GM23338 (cell line): ENCODE measurements around the gene LBX1. TPM values are rescaled to one million over a fixed set of nuclear protein-coding genes. Genes with fewer than 3 reads are reported as not detected.

Experiments used
- ATAC-seq: fragments of 200-7000 bp; cut with Tn5 transposase; 3 replicates; pipeline ENCODE4 v1.9.1; 2020
- DNase-seq: peaks from one replicate; pipeline ENCODE4 v3.0.0-alpha.2; 2015; ENCODE audit warnings: low spot score
- H2AFZ ChIP-seq: fragments of 200-600 bp; sonication (generic); 2 replicates; pipeline ENCODE4 v1.8.0; 2016; ENCODE audit warnings: antibody characterized with exemption, mild to moderate bottlenecking, moderate library complexity
- H3F3A ChIP-seq: fragments of 200-600 bp; sonication (generic); replicated peaks from 2 replicates; pipeline ENCODE4 v1.8.0; 2017; ENCODE audit warnings: antibody characterized with exemption, mixed run types, low read depth
- H3K27ac ChIP-seq: fragments of 200-600 bp; sonication (generic); 2 replicates; pipeline ENCODE4 v1.6.1; 2016; ENCODE audit warnings: low read depth
- H3K27me3 ChIP-seq: fragments of 200-600 bp; sonication (generic); 2 replicates; pipeline ENCODE4 v1.8.0; 2016; ENCODE audit warnings: mild to moderate bottlenecking, mixed run types, moderate library complexity; ENCODE audit not compliant: insufficient read depth
- H3K36me3 ChIP-seq: fragments of 200-600 bp; sonication (generic); 2 replicates; pipeline ENCODE4 v1.8.0; 2016; ENCODE audit warnings: mild to moderate bottlenecking; ENCODE audit not compliant: insufficient read depth
- H3K4me1 ChIP-seq: fragments of 200-600 bp; sonication (generic); 2 replicates; pipeline ENCODE4 v1.8.0; 2016; ENCODE audit warnings: mild to moderate bottlenecking, moderate library complexity; ENCODE audit not compliant: insufficient read depth
- H3K4me2 ChIP-seq: fragments of 200-600 bp; sonication (generic); 2 replicates; pipeline ENCODE4 v1.7.1; 2017; ENCODE audit warnings: mixed run types
- H3K4me3 ChIP-seq: fragments of 200-600 bp; sonication (generic); 2 replicates; pipeline ENCODE4 v1.6.1; 2016; ENCODE audit warnings: mixed run types
- H3K79me2 ChIP-seq: fragments of 200-600 bp; sonication (generic); replicated peaks from 2 replicates; pipeline ENCODE4 v1.8.0; 2017; ENCODE audit warnings: mild to moderate bottlenecking; ENCODE audit not compliant: insufficient read depth
- H3K9me2 ChIP-seq: fragments of 200-600 bp; sonication (generic); 2 replicates; pipeline ENCODE4 v1.8.0; 2017; ENCODE audit not compliant: insufficient read depth
- H4K20me1 ChIP-seq: fragments of 200-600 bp; sonication (generic); replicated peaks from 2 replicates; pipeline ENCODE4 v1.8.0; 2017; ENCODE audit warnings: mild to moderate bottlenecking; ENCODE audit not compliant: insufficient read depth
- H3K27ac Mint-ChIP-seq: 2 replicates; pipeline ENCODE4 v1.8.0; 2020; ENCODE audit warnings: inconsistent platforms, mild to moderate bottlenecking, moderate library complexity, mixed read lengths
- H3K27me3 Mint-ChIP-seq: 3 replicates; pipeline ENCODE4 v1.8.0; 2022; ENCODE audit warnings: low read depth, mild to moderate bottlenecking, moderate library complexity, mixed read lengths, inconsistent platforms; ENCODE audit not compliant: insufficient read depth, poor library complexity
- H3K36me3 Mint-ChIP-seq: 3 replicates; pipeline ENCODE4 v1.8.0; 2021; ENCODE audit warnings: low read depth, mild to moderate bottlenecking, inconsistent platforms, moderate library complexity, mixed read lengths
- H3K4me1 Mint-ChIP-seq: 3 replicates; pipeline ENCODE4 v1.8.0; 2020; ENCODE audit warnings: mild to moderate bottlenecking, inconsistent platforms, mixed read lengths
- H3K4me3 Mint-ChIP-seq: 3 replicates; pipeline ENCODE4 v1.8.0; 2021; ENCODE audit warnings: moderate library complexity, mild to moderate bottlenecking, inconsistent platforms, mixed read lengths
- H3K9me3 Mint-ChIP-seq: 3 replicates; pipeline ENCODE4 v1.8.0; 2020; ENCODE audit warnings: moderate library complexity, mild to moderate bottlenecking, inconsistent platforms, mixed read lengths
- CREB1 ChIP-seq: fragments of 250-450 bp; sonication (Bioruptor Pico); IDR thresholded peaks from 2 replicates; pipeline ENCODE4 v1.5.0; 2020; ENCODE audit warnings: low read depth, mild to moderate bottlenecking, moderate library complexity
- CTCF ChIP-seq, 2 experiments: fragments of 200-600 bp in 1 of 2; sonication (generic) in 1 of 2; conservative IDR thresholded peaks; 2 replicates each; pipeline versions ENCODE4 v1.5.1 to v1.6.1; 2016 to 2017; ENCODE audit warnings: antibody characterized with exemption in 2 of 2, low read depth in 2 of 2, mild to moderate bottlenecking in 2 of 2, moderate library complexity in 1 of 2
- ETS1 ChIP-seq: IDR thresholded peaks from 2 replicates; pipeline ENCODE4 v1.6.1; 2016; ENCODE audit warnings: antibody characterized with exemption
- EZH2 ChIP-seq: fragments of 200-600 bp; sonication (generic); IDR thresholded peaks from one replicate; pipeline ENCODE4 v1.8.0; 2017; ENCODE audit warnings: antibody characterized with exemption, mild to moderate bottlenecking, low read depth; ENCODE audit not compliant: unreplicated experiment
- EZH2phosphoT487 ChIP-seq: fragments of 200-600 bp; sonication (generic); IDR thresholded peaks from one replicate; pipeline ENCODE4 v1.8.1; 2018; ENCODE audit warnings: antibody characterized with exemption; ENCODE audit not compliant: unreplicated experiment
- JUNB ChIP-seq: IDR thresholded peaks from one replicate; pipeline ENCODE4 v1.6.1; 2016; ENCODE audit warnings: antibody characterized with exemption; ENCODE audit not compliant: unreplicated experiment
- NANOG ChIP-seq: IDR thresholded peaks from 2 replicates; pipeline ENCODE4 v1.6.1; 2016; ENCODE audit warnings: antibody characterized with exemption, borderline replicate concordance
- POLR2AphosphoS5 ChIP-seq: IDR thresholded peaks from 2 replicates; pipeline ENCODE4 v1.6.1; 2016; ENCODE audit warnings: antibody characterized with exemption, low read depth
- STAT1 ChIP-seq: IDR thresholded peaks from one replicate; pipeline ENCODE4 v1.6.1; 2016; ENCODE audit warnings: antibody characterized with exemption; ENCODE audit not compliant: unreplicated experiment
- ZNF114 ChIP-seq: fragments of 250-450 bp; sonication (Bioruptor Pico); IDR thresholded peaks from 2 replicates; pipeline ENCODE4 v1.5.0; 2020; ENCODE audit warnings: mild to moderate bottlenecking, moderate library complexity
- ZNF331 ChIP-seq: fragments of 250-450 bp; sonication (Bioruptor Pico); IDR thresholded peaks from 2 replicates; pipeline ENCODE4 v1.5.0; 2020; ENCODE audit warnings: low read depth, mild to moderate bottlenecking, moderate library complexity
- polyA plus RNA-seq: library from polyadenylated mRNA; unstranded; fragments of >200 nt; fragmentation: Nextera tagmentation; extraction: Ambion mirVana; gene quantifications from 2 replicates; pipeline ENCODE4 v1.2.1, GENCODE V29; 2016
- total RNA-seq: library from RNA; depleted of rRNA; stranded (reverse); fragments of >200 nt; shearing (Covaris generic); gene quantifications from 2 replicates; pipeline ENCODE4 v1.2.3, GENCODE V29; 2014
- TF ChIP-seq, protein P1 (sequence below): IDR thresholded peaks from one replicate; pipeline ENCODE4 v1.6.1; 2018; ENCODE audit warnings: antibody characterized with exemption; ENCODE audit not compliant: unreplicated experiment

The LBX1 gene
- total and polyA plus RNA-seq, 2 experiments from 2014 or later = not detected

DNA sequence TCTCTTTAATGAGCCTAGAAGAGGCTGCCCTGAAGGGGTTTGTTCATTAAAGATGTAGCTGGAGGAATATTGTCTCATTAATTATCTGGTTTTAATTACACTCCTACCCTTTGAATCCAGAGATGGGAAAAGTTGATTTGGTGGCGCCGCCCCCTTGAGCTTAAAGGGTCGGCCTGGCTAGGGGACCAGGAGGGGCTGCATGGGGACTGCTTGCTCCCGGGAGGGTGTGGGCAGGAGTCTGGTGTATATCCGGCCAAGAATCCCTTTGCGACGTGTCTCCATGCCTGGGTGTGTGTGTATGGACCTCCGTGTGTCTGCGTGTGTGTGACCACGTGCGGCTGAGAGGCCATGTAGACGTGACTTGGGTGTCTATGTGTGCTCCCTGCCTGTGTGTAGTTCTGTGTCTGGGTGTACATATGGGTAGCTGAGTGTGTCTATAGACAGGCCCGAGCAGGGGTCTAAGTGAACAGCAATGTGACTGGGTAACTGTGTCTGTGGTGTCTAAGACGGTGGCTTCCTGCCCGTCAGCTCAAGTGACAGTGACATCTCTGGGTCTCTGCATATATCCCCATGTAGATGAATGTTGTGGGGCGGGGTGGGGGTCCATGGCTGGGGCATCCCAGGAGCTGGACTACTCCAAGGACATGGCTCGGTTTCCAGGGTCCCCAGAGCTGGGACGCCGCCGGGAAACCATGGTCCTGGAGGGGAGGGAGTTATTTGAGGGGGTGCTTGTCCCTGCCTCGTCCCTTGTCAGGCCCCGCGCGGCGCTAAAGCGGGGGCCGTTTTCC is 10.7 kb downstream of the LBX1 start:
- Histone ChIP-seq H3K4me2 (peak overlapping the region; percentile 76; the same call in 1 of the 2 replicates), H2AFZ (no peak overlapping the region), H3K79me2 (no peaks in the 10 kb centered on the region), H3K4me3 (peak overlapping the region; percentile 49; the same call in 1 of the 2 replicates), H3K36me3 (no peaks in the 10 kb centered on the region), H3K27me3 (peaks cover 99% of the 10 kb centered on the region), H3K4me1 (peaks cover 37% of the 10 kb centered on the region), H4K20me1 (peaks cover 42% of the 10 kb centered on the region), H3K9me2 (no peaks in the 10 kb centered on the region), H3F3A (0 out of 2 replicates have a peak, but pooled peaks cover 5% of the 10 kb centered on the region), H3K27ac (no peak overlapping the region)
- peaks cover 29% of the 10 kb centered on the region for H3K4me1 Mint-ChIP-seq
- H3K9me3 Mint-ChIP-seq = no peaks in the 10 kb centered on the region
- peaks cover 100% of the 10 kb centered on the region for H3K27me3 Mint-ChIP-seq
- no peak overlapping the region for H3K27ac Mint-ChIP-seq
- TF ChIP-seq CTCF (conservative IDR thresholded peaks at IDR 0.05; ENCODE audit: low read depth in 2 of 2) (no peak), ZNF114 (no peak), NANOG (no peak), ZNF331 (CRISPR knock-in tag) (no peak), EZH2 (peak; percentile 98), EZH2phosphoT487 (no peak), POLR2AphosphoS5 (no peak), CREB1 (CRISPR knock-in tag) (no peak), JUNB (no peak)
- peak overlapping the region; percentile 12; the same call in 1 of the 3 replicates for H3K4me3 Mint-ChIP-seq
- DNase-seq = no peak
- ATAC-seq = no peak
- no peaks in the 10 kb centered on the region; the same call in 2 of the 3 replicates for H3K36me3 Mint-ChIP-seq

GRCh38 chr10:101217450-101218281 is 11.6 kb downstream of the LBX1 start:
- H3K9me2 ChIP-seq = no peaks in the 10 kb centered on the region
- Mint-ChIP-seq H3K4me1 (peaks cover 29% of the 10 kb centered on the region), H3K27me3 (peaks cover 97% of the 10 kb centered on the region), H3K9me3 (no peaks in the 10 kb centered on the region), H3K27ac (no peak overlapping the region), H3K4me3 (peak overlapping the region; percentile 50; the same call in 2 of the 3 replicates), H3K36me3 (no peaks in the 10 kb centered on the region; the same call in 2 of the 3 replicates)
- DNase-seq (peak; percentile 95), ATAC-seq (peak; percentile 65)
- H4K20me1 ChIP-seq = peaks cover 38% of the 10 kb centered on the region
- H3F3A ChIP-seq = 0 out of 2 replicates have a peak, but pooled peaks cover 5% of the 10 kb centered on the region
- H3K36me3 ChIP-seq = no peaks in the 10 kb centered on the region
- H3K4me1 ChIP-seq = peaks cover 33% of the 10 kb centered on the region
- no peak overlapping the region for H2AFZ ChIP-seq
- peaks cover 99% of the 10 kb centered on the region for H3K27me3 ChIP-seq
- peak overlapping the region; percentile 76 for H3K4me2 ChIP-seq
- no peaks in the 10 kb centered on the region for H3K79me2 ChIP-seq
- no peak overlapping the region for H3K27ac ChIP-seq
- peak overlapping the region; percentile 49 for H3K4me3 ChIP-seq
- TF ChIP-seq ETS1 (no peak), POLR2AphosphoS5 (no peak), NANOG (no peak), EZH2phosphoT487 (peak; percentile 56), ZNF114 (no peak), ZNF331 (CRISPR knock-in tag) (no peak), STAT1 (no peak), JUNB (no peak), EZH2 (no peak), CTCF (conservative IDR thresholded peaks at IDR 0.05; ENCODE audit: low read depth in 2 of 2) (peak; percentile 51 to 75)
- TF ChIP-seq, protein P1, sequence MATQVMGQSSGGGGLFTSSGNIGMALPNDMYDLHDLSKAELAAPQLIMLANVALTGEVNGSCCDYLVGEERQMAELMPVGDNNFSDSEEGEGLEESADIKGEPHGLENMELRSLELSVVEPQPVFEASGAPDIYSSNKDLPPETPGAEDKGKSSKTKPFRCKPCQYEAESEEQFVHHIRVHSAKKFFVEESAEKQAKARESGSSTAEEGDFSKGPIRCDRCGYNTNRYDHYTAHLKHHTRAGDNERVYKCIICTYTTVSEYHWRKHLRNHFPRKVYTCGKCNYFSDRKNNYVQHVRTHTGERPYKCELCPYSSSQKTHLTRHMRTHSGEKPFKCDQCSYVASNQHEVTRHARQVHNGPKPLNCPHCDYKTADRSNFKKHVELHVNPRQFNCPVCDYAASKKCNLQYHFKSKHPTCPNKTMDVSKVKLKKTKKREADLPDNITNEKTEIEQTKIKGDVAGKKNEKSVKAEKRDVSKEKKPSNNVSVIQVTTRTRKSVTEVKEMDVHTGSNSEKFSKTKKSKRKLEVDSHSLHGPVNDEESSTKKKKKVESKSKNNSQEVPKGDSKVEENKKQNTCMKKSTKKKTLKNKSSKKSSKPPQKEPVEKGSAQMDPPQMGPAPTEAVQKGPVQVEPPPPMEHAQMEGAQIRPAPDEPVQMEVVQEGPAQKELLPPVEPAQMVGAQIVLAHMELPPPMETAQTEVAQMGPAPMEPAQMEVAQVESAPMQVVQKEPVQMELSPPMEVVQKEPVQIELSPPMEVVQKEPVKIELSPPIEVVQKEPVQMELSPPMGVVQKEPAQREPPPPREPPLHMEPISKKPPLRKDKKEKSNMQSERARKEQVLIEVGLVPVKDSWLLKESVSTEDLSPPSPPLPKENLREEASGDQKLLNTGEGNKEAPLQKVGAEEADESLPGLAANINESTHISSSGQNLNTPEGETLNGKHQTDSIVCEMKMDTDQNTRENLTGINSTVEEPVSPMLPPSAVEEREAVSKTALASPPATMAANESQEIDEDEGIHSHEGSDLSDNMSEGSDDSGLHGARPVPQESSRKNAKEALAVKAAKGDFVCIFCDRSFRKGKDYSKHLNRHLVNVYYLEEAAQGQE = no peak
